ENCODE results near the gene PADI6.
"Not testable (repeated sequence)": the region's sequence is repeated elsewhere in the genome, so short reads cannot be mapped to it uniquely, and the experiment has no call there.

The PADI6 gene

GRCh38 chr1:17371896-17372295 is at the start of gene PADI6:
Gene PADI6, plus strand, starts transcription at chr1:17372196. Its CDS starts 50 bp downstream, at chr1:17372246.
- DNase-seq = no peak

- DNase-seq = no peak
Measured at GRCh38 chr1:17328855-17329254, 43.1 kb upstream of the PADI6 start.

- DNase-seq = no peak
Measured at GRCh38 chr1:17329610-17330009, 42.4 kb upstream of the PADI6 start.

GRCh38 chr1:17330856-17331255 is 41.1 kb upstream of the PADI6 start:
- no peak for DNase-seq

GRCh38 chr1:17333081-17333480 is 38.9 kb upstream of the PADI6 start:
- no peak for DNase-seq

- peak; percentile 55 for DNase-seq
Measured at GRCh38 chr1:17335821-17336710, 35.9 kb upstream of the PADI6 start.

GRCh38 chr1:17338706-17339493 is 33.1 kb upstream of the PADI6 start:
- DNase-seq = no peak

GRCh38 chr1:17339521-17339920 is 32.5 kb upstream of the PADI6 start:
- no peak for DNase-seq

GRCh38 chr1:17340358-17340757 is 31.6 kb upstream of the PADI6 start:
- DNase-seq = no peak

- DNase-seq = no peak
Measured at GRCh38 chr1:17342014-17342441, 30.0 kb upstream of the PADI6 start.

- not testable (repeated sequence) for DNase-seq
Measured at GRCh38 chr1:17345506-17345905, 26.5 kb upstream of the PADI6 start.

- no peak for DNase-seq
Measured at GRCh38 chr1:17346046-17346789, 25.8 kb upstream of the PADI6 start.

- no peak for DNase-seq
Measured at GRCh38 chr1:17347769-17348592, 24.0 kb upstream of the PADI6 start.

GRCh38 chr1:17348593-17349234 is 23.3 kb upstream of the PADI6 start:
- no peak for DNase-seq

GRCh38 chr1:17350083-17350482 is 21.9 kb upstream of the PADI6 start:
- no peak for DNase-seq

GRCh38 chr1:17350928-17351446 is 21.0 kb upstream of the PADI6 start:
- no peak for DNase-seq

- no peak for DNase-seq
Measured at GRCh38 chr1:17351598-17352324, 20.2 kb upstream of the PADI6 start.

GRCh38 chr1:17352419-17352909 is 19.5 kb upstream of the PADI6 start:
- no peak for DNase-seq

- no peak for DNase-seq
Measured at GRCh38 chr1:17355898-17356297, 16.1 kb upstream of the PADI6 start.

GRCh38 chr1:17356387-17357026 is 15.5 kb upstream of the PADI6 start:
- DNase-seq = no peak
